HG03196 (cell line): ENCODE results near the gene MYO16.

Experiments used
- ATAC-seq: cut with Tn5 transposase; IDR thresholded peaks from one replicate; pipeline ENCODE4 v1.9.1; 2021; ENCODE audit not compliant: unreplicated experiment

MYO16 gene

DNA sequence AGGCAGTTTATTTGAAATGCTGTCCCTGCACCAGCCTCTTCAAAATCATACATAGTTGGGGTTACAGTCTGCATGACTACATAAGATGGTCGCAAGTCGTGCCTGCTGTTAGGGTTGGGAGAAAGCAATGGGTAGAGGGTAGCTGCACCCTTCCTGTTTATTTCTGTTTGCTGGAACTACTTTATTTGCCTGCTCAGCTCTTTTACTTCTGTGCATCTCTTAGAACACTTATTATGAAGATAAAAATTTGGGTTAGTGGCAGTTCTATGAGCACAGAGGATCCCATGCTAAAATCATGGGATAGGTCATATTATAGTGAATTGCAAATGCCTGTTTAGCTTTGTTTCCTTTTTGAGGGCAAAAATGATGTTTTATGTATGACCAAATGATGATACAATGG, 160.1 kb downstream of the MYO16 start:
- no peak for ATAC-seq

DNA sequence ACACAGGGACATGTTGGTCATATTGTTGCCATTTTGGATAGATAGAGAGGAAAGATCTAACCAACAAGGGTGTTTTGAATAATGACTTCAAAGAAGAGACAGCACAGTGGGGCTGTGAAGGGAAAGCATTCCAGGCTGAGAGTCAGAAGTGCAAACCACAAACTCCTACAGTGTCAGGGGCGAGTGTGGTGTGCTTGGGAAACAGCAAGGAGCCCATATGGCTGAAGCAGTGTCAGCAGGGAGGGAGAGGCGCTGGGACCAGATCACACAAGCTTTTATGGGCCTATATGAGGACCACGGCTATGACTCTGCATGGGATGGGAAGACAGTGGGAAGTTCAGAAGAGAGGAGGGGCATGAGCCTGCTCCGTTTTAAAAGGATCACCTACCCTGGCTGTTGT, 166.4 kb downstream of the MYO16 start:
- ATAC-seq, result no peak

DNA sequence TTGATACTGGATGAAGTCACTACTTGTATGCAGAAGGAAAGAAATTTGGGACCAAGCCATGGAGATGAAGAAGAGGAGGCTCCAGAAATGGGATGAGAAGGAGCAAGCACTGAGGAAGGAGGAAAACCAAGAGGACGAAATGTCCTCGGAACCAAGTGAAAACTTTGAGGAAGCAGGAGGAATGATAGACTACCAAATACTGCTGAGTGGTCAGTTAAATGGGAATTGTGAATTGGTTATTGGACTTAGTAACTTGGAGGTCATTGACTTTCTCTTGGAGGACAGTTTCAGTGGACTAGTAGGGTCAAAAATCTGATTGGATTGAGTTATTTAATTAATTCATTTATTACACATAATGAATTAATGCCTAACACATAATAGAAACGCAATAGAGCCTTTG, 167.9 kb downstream of the MYO16 start:
- ATAC-seq, result no peak

DNA sequence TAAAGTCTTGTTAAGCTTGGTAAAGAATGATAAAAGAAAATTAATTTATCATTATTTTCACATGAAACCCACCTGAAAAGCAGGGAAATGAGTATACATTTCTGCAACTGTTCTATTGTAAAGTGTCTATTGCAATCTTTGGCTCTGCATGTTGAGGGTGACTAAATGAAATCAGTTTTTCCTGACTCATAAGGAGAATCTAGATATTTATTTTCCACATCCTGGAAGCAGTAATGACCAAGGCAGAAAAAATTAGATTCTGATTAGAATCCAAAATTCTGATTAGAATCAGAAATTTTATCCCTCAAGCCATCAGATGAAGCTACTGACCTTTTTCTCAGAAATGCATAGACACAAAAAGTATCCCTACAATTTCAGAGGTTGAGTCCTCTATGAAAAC, 178.4 kb downstream of the MYO16 start:
- ATAC-seq, result no peak

DNA sequence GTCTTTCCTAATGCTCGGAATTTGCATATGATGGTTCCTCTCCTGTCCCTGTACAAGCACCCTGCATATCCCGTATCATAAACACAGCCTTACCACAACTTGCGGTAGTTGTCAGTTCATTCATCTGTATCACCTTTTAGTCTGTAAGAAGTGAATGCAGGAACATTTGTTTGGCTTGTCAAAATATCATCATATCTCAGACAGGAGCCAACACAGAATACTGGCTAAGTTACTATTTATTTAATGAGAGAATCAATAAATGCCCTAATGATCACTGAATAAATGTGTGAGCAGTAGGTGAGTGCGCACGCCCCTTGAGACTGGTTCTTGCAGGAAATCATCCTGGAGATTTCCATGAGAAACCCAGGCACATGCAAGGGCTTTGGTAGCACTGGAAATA, 182.8 kb downstream of the MYO16 start:
- ATAC-seq, result no peak

DNA sequence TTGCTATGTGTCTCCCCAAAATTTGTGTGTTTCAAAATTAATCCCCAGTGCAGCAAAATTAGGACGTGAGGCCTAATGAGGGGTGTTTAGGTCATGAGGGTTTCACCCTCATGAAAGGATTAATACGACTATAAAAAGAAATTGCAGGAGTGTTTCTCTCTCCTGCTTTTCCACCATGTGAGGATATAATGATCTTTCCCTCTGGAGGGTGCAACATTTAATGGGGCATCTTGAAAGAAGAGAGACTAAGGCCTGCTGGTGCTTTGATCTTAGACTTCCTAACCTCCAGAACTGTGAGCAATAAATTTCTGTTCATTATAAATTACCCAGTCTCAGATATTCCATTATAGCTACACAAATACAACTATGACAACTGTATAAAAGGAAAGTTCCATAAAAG, 183.2 kb downstream of the MYO16 start:
- no peak for ATAC-seq

DNA sequence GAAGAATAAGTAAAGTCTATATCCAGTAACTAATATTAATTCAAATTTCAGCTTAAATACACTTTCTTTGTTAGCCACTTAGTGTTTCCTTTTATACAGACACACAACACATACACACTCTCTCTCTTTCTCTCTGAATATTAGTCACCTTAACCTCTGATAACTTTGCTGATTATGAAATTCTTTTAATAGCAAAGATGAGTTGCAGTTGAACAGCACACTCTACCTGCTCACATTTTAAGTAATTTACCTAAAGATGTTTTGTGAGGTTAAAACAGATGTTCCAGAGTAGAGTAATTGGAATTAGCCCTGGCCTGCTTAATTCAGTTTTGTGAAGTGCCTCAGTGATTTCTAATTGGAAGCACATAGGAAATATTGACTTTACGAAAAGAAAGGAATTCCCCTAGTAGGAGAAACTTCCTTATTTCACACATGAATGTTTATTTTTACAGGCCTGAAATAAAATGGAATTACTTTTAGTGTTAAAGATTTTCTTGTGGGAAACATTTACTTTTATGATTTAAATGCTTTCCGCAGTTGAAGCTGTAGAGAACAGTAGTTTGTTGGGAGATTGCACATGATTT, 184.3 kb downstream of the MYO16 start:
- ATAC-seq, result no peak

DNA sequence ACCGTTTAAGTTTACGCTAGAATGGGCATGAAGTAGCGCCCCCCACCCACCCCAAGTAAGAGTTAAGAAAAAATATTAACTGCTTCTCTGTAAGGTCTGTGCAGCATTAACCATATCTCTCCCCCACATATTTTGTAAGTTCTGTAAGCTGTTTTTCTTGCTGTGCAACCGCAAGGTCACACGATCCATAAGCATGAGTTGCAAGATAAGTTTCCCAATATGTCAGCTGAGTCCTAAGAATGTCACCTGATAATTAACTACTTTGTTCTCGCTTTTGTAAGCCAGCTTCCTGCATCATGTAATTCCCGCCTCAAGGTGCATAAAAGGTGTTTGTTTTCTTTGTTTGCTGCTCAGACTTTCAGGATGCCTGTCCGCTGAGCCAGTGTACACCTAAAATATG, 187.0 kb downstream of the MYO16 start:
- ATAC-seq, result no peak

DNA sequence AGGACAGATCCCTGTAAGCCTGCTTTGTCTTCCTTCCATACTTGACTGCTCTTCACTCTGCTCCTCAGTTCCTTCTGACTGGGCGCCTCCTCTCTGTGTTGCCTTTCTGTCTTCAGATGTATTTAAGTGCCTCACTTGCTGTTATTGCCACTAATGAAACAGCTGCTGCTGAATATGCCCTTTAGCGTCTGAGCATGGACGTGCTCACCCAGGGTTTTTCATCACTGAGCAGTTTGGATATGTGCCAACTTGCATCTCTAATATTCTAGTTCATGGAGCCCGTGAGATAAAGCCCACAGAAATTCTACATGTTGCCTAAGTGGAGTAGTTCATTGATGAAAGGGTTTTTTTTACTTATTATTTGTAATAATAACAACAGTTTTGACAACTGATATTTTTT, 198.2 kb downstream of the MYO16 start:
- ATAC-seq, result no peak

DNA sequence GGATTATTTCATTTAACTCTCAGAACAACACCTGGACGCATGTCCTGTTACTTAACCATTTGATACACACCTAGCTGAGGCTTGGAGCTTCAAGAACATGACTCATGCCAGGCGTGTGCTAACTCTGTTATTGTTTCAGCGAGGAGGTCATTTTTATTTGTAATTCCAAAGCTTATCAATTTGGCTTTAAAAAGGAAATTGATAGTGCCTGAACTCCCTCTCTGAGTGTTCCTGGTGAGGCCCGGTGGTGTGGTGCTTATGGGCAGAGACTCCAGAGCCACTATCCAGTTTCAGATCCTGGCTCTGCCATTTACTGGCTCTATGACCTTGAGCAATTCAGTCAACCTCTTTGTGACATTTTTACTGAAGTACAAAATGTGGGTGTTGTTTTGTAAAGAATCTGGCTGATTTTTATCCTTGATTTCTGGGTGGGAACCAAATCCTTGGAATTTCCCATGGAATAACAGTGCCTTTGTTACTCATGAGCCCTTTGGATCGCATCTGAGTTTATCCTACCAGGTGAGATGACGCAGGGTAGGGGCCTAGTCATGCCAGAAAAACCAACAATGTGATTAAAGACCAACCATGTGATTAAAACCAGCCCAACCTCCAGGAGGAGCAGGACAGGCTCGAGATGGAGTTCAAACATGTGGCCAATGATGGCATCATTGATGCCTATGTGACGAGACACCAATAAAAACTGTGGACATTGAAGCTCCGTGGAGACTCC, 198.8 kb downstream of the MYO16 start:
- no peak for ATAC-seq

DNA sequence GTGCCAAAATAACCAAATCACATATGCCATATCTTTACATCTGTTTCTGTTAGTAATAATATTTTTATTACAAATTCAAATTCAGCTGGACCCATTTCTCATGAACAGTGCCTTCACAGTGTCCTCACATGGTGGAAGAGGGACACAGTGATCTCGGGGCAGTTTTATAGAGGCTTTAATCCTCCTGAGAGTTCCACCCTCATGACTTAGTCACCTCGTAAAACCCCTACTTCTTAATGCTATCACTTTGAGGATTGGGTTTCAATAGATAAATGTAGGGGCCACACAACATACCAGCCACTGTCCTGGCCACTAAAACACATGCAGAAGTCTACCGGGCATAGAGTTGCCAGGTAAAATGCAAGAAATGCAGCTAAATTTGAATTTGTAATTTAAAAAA, 201.5 kb downstream of the MYO16 start:
- ATAC-seq, result no peak

DNA sequence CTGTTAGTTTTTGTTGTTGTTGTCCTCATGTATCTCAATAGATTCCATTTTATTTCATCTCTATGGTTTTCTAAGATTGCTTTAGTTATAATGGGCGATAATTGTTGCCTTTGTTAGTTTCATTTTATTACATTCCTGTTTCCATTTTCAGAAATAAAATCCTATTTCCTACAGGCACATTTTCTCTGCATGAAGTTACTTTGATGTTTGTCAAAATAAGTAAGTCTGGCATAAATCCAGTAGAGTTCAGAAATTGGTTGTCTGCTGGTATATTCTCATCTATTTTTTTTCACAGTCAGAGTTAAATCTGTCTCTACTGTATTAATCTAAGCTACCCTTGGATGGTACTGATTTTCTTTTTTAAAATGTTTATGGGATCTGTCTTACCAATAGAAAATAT, 204.1 kb downstream of the MYO16 start:
- ATAC-seq, result no peak

DNA sequence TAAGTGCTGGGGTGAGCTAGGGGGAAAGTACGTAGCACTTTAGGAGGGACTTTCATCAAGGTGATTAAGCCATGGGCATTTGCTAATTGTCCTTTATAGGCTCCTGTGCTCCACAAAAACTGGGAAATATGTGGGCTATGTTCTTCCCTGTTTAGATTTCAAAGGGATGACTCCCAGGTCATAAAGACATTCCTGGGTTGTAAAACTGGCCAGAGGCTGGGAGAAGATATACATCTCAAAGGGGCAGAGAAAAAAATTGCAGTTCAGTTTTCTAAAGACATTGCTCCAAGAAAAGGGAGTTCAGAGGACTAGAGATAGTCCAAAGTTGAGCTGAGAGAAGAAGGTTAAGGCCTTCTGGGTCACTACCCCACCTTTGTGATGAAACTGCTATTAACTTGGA, 204.8 kb downstream of the MYO16 start:
- ATAC-seq, result no peak

DNA sequence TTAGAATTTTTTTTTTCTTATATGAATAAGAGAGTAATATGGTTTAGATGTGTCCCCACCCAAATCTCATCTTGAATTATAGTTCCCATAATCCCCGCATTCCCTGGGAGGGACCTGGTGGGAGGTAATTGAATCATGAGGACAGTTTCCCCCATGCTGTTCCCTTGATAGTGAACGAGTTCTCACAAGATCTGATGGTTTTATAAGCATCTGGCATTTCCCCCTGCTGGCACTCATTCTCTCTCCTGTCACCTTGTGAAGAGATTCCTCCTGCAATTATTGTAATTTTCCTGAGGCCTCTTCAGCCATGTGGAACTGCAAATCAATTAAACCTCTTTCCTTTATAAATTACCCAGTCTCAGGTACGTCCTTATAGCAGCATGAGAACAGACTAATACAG, 205.7 kb downstream of the MYO16 start:
- no peak for ATAC-seq

DNA sequence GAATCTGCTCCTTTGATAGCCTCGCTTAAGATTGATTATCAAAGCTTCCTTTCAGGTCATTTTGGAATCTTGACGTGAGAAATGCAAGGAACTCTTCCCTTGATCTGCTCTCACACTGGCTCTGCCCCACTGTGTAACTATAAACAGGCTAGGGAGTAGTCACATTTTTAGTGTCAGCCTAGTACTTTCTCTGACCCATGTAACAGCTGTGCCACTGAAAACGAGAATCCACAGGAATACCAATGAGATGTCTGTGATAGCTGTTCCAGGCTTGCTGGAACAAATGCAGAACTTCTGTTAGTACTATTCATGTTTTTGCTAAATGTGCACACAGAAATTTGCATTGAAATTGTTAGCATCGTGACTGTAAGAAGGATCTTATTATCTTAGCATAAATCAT, 221.3 kb downstream of the MYO16 start:
- no peak for ATAC-seq

DNA sequence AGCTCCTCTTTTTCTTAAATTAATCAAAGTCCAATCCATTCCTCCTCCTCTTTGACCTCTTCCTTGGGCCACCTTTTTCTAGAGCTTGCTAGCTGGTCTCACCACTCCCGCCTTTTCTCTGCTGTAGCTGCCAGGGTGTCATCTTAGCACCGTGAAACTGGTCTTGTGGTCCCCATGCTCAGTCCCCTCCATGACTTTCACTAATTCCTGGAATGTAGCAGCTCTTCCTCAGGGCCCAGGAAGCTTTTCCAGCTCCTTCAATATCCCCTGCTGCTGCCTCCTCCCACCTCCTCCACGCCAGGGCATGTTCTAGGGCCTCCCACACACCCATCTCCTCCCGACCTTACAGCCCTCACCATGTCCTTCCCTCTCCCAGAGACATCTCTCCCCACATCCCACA, 222.2 kb downstream of the MYO16 start:
- ATAC-seq, result no peak

DNA sequence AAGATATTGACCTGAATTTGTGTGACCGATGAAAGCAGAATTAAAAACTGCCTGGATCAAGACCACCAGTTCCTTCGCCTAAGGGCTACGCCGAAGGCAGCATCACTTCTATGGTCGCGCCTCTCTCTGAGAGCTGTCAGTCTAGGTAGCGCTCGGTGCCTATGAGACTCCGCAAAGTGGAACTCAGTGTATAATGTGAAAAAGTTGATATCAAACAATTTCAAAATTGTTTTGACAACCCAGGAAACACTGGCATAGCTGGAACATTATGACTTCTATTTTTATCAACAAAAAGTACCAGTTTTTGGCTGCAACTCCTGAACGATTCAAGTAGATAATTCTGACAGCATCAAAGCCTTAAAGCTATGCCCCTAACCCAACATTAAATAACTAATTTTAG, 223.6 kb downstream of the MYO16 start:
- ATAC-seq, result no peak

DNA sequence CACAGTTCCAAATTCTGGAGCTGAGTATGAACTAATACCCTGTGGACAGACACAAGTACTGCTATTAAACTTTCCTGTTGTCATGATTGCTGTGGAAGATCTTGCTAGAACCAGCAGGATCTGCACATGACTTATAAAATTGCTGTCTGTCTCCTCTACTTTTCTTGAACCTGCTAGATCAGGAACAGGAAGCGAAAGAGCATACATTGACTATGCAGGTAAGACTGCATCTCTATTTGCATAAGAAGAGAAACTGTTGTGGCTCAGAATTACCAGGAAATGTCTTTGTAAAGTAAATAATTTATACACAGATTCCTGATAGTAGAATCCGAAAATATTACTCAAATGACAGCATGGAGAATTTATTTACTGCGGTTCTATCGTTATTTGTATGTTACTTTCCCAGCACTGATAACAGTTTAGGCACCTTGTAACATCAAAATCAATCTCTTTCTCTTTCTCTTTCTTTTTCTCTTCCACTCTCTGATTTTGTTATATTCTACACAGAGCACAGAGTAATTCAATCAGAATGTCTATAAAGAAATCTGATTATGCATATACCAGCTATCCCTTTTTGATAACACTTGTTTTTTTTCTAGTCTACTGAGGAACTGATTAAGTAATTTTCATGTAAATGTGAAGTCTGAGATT, 226.5 kb downstream of the MYO16 start:
- peak; percentile 81 for ATAC-seq

DNA sequence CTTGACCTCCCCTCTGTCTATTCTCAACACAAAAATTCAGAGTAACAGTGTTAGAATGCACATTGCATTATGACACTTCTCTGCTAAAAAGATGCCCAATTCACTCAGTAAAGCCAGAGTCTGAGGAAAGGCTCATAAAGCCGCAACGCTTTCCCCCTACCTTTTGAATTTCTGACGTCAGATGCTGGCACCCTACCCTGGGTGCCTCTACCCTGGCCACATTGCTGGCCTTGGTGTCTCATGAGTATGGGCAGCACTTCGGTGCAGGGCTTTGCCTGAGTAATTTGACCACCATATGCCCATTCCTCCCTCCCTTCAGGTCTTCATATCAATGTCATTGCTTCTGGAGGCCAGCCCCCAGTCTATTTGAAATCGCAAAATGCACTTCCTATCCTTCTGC, 229.3 kb downstream of the MYO16 start:
- ATAC-seq, result no peak

DNA sequence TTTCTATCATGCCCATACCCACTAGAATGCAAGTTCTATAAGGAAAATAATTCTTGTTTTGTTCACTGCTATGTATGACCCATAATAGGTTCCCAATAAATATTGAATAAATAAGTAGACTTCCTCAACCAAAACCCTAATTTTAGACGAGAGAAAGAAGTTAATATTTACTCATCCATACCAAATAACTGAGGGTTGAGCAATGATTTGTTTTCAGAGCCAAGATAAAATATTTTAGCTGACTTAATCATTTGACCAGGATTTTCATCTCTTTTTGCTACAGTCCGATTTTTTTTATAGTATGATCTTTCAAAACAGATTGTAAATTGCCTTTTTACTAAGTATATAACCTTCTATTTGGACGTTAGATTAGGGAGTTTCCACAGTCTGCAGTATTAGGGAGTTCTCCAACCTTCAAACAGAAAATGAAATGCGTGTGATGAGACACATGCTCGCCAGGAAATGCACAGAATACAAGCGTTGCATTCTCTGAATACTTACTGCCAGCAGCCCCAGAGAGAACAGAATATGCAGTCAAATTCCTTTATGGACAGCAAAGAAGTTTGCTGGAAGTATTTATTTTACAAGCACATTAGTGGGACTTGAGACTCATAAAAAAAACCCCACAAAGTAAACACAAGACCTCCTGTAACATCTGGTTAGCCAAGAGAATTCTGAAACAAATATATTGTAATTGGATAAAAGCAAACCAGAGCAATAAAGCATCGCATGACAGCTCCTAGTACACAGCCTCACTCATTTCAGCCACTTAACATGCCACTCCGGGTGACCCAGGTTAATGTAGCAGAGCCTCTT, 230.0 kb downstream of the MYO16 start:
- no peak for ATAC-seq

DNA sequence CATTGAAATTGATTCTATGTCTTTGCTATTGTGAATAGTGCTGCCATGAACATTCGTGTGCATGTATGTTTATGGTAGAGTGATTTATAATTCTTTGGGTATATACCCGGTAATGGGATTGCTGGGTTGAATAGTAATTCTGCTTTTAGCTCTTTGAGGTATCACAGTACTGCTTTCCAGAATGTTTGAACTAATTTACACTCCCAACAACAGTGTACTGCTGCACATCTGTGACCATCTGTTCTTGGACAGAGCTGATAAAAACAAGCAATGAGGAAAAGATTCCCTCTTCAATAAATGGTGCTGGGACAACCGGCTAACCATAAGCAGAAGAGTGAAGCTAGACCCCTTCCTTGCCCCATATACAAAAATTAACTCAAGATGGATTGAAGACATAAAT, 231.0 kb downstream of the MYO16 start:
- ATAC-seq, result no peak

DNA sequence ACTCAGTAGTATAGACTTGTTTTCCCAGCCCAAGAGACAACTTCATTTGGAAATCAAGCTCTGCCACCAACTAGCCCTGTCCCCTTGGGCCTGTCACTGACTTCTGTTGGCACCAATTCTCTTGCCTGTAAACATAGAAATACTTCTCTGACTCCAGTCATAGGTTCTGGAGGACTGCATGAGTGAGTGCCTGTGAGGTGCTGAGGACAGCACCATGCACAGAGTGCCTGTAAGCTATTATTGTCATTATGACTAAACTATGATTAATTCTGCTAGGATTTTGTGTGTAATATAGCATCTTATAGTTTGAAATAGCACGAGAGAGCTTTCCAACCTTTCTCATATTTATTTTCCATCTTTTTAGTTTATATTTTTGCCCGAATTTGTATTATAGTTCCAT, 247.9 kb downstream of the MYO16 start:
- ATAC-seq, result no peak
